NCI-H82 treated with DMSO at 0.1 percent for 48 hours (cell line): ENCODE measurements around the gene SLC46A1.
"Not testable (repeated sequence)": the region's sequence is repeated elsewhere in the genome, so short reads cannot be mapped to it uniquely, and the experiment has no call there.

Source experiments
- DNase-seq: peaks from one replicate; lab custom pipeline; 2025; ENCODE audit not compliant: unreplicated experiment; lab: John Stamatoyannopoulos, UW

The SLC46A1 gene

GRCh38 chr17:28405632-28406472 lies at the start of gene SLC46A1:
TSS of gene SLC46A1 (minus strand) at chr17:28406212. CDS start at chr17:28406114, 98 bp downstream.
- DNase-seq = peak; percentile 53

GRCh38 chr17:28449859-28450258 lies 43.8 kb upstream of the SLC46A1 start:
- DNase-seq = no peak

- no peak for DNase-seq
These were observed 41.4 kb upstream of the SLC46A1 start for GRCh38 chr17:28447396-28447760.

GRCh38 chr17:28446716-28447395 lies 40.8 kb upstream of the SLC46A1 start:
- DNase-seq = no peak

- no peak for DNase-seq
These were observed 38.1 kb upstream of the SLC46A1 start for GRCh38 chr17:28443901-28444638.

GRCh38 chr17:28434326-28434725 lies 28.3 kb upstream of the SLC46A1 start:
- peak; percentile 23 for DNase-seq

- peak; percentile 99 for DNase-seq
These were observed 27.7 kb upstream of the SLC46A1 start for GRCh38 chr17:28433721-28434120.

- DNase-seq = not testable (repeated sequence)
These were observed 22.0 kb upstream of the SLC46A1 start for GRCh38 chr17:28427982-28428381.

- peak; percentile 36 for DNase-seq
These were observed 21.4 kb upstream of the SLC46A1 start for GRCh38 chr17:28427371-28427770.

- DNase-seq = no peak
These were observed 20.1 kb upstream of the SLC46A1 start for GRCh38 chr17:28426081-28426519.

GRCh38 chr17:28425206-28425605 lies 19.2 kb upstream of the SLC46A1 start:
- no peak for DNase-seq

- no peak for DNase-seq
These were observed 15.8 kb upstream of the SLC46A1 start for GRCh38 chr17:28421787-28422305.

- DNase-seq = peak; percentile 84
These were observed 10.8 kb upstream of the SLC46A1 start for GRCh38 chr17:28416703-28417311.

GRCh38 chr17:28415886-28416285 lies 9.9 kb upstream of the SLC46A1 start:
- no peak for DNase-seq

GRCh38 chr17:28413804-28414203 lies 7.8 kb upstream of the SLC46A1 start:
- no peak for DNase-seq

GRCh38 chr17:28412099-28412498 lies 6.1 kb upstream of the SLC46A1 start:
- DNase-seq = no peak

- DNase-seq = no peak
These were observed 1.9 kb upstream of the SLC46A1 start for GRCh38 chr17:28407974-28408306.

- no peak for DNase-seq
These were observed 1.3 kb upstream of the SLC46A1 start for GRCh38 chr17:28407130-28407973.

- no peak for DNase-seq
These were observed 432 bp upstream of the SLC46A1 start for GRCh38 chr17:28406473-28406814.
